Loucy (cell line): ENCODE data around the gene SHC1.

Experiments used
- CTCF ChIP-seq: fragments of 200-600 bp; sonication (generic); conservative IDR thresholded peaks from 2 replicates; pipeline ENCODE4 v1.5.1; 2014; ENCODE audit warnings: mild to moderate bottlenecking, antibody characterized with exemption, low read length
- EZH2phosphoT487 ChIP-seq: fragments of 200-600 bp; IDR thresholded peaks from 2 replicates; pipeline ENCODE4 v1.6.1; 2018; ENCODE audit warnings: antibody characterized with exemption, mild to moderate bottlenecking, moderate library complexity, borderline replicate concordance

GRCh38 chr1:154972213-154972516 lies 1.6 kb upstream of the SHC1 start:
- TF ChIP-seq CTCF (no peak), EZH2phosphoT487 (no peak)
